Lung (tissue), 12 donors: Measurements from ENCODE around the gene EVI2B. TPM values are rescaled to one million over a fixed set of nuclear protein-coding genes. Genes with fewer than 3 reads are reported as not detected.
A peak's percentile ranks its signal among the peaks of the same experiment; 100 is the strongest.
"Not testable (repeated sequence)": the region's sequence is repeated elsewhere in the genome, so short reads cannot be mapped to it uniquely, and the experiment has no call there.

Source experiments
- ATAC-seq: fragments of 200-7000 bp; cut with Tn5 transposase; one replicate; pipeline ENCODE4 v1.9.1; 2020; ENCODE audit warnings: moderate number of reproducible peaks; ENCODE audit not compliant: insufficient read depth, low FRiP score
- DNase-seq, 3 donors: peaks; one replicate each; pipeline ENCODE4 v3.0.0-alpha.2; 2013 to 2017
- H3K27ac ChIP-seq, 2 donors: one replicate each; pipeline ENCODE4 v1.5.1; 2013; ENCODE audit warnings: mild to moderate bottlenecking in 2 of 2, moderate library complexity in 2 of 2, control low read depth in 1 of 2, inconsistent platforms in 1 of 2, low read depth in 1 of 2, low read length in 1 of 2
- H3K27me3 ChIP-seq, 3 donors: one replicate each; pipeline ENCODE4 v1.5.1; 2013; ENCODE audit warnings: low read length in 2 of 3; ENCODE audit not compliant: control insufficient read depth in 3 of 3, insufficient read depth in 3 of 3
- H3K36me3 ChIP-seq, 4 donors: one replicate each; pipeline ENCODE4 v1.5.1; 2013; ENCODE audit warnings: low read length in 4 of 4, mild to moderate bottlenecking in 1 of 4, moderate library complexity in 1 of 4; ENCODE audit not compliant: control insufficient read depth in 4 of 4, insufficient read depth in 4 of 4
- H3K4me1 ChIP-seq, 5 donors: one replicate each; pipeline ENCODE4 v1.5.1; 2013; ENCODE audit warnings: low read length in 5 of 5, mild to moderate bottlenecking in 2 of 5, moderate library complexity in 1 of 5; ENCODE audit not compliant: control insufficient read depth in 5 of 5, insufficient read depth in 5 of 5
- H3K4me3 ChIP-seq: one replicate; pipeline ENCODE4 v1.5.1; 2013; ENCODE audit warnings: mild to moderate bottlenecking, control low read depth, moderate library complexity
- H3K9ac ChIP-seq, 2 donors: one replicate each; pipeline ENCODE4 v1.5.1; 2013; ENCODE audit warnings: low read length in 2 of 2, control low read depth in 1 of 2; ENCODE audit not compliant: insufficient read depth in 1 of 2
- H3K9me3 ChIP-seq, 4 donors: one replicate each; pipeline ENCODE4 v1.5.1; 2013; ENCODE audit warnings: low read length in 3 of 4, mild to moderate bottlenecking in 1 of 4, moderate library complexity in 1 of 4; ENCODE audit not compliant: control insufficient read depth in 4 of 4, insufficient read depth in 3 of 4
- WGBS, 2 donors: extraction: QIAGEN DNeasy Blood & Tissue Kit; methylation state at CpG; one replicate each; pipeline ENCODE4 v1.1.7; 2013; 5-methylcytosine and 5-hydroxymethylcytosine counted together
- polyA plus RNA-seq, 2 donors: library from polyadenylated mRNA; stranded (reverse); fragments of 200-250 nt; gene quantifications; one replicate each; pipeline ENCODE4 v1.2.1, GENCODE V29; 2013
- total RNA-seq, 2 donors: library from RNA; depleted of rRNA in 1 of 2; stranded (reverse); fragments of >200 nt in 1 of 2; gene quantifications; one replicate each; pipeline ENCODE4 v1.2.1, GENCODE V29; 2014 to 2021
- TF ChIP-seq, protein P1 (sequence below): IDR thresholded peaks from 2 replicates; pipeline ENCODE4 v1.5.1; 2012; ENCODE audit warnings: mild to moderate bottlenecking; ENCODE audit errors: control extremely low read depth, extremely low read depth
- donor health status: control.
- donor health status: control.
- donor health status: Bipolar disorder and iron deficiency.
- donor health status: healthy.
- donor health status: DM: yes; HTN: yes; CAD: no.

EVI2B gene
- total and polyA plus RNA-seq, 4 donors: 8.1 to 86.9 (median 27.9) TPM

DNA sequence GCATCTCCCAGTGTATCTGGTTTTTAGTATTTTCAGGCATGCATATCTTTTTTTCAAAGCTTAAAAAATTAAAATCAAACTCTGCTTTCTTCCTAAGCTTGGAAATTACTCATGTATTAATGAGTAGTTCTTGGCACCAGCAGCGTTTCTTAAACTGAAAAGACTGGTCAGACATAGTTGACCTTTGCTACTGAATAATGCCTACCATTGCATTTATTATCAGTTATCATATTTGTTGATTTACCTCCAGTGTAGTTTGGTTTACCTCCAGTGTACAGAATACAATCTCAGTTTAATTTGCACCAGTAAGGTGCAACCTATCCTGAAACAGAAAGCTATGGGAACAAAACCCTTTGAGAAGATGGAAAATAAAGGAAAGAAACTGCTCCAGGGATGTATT lies 42.1 kb upstream of the EVI2B start:
- peaks cover 4 to 20% (median 14%) of the 10 kb centered on the region in 4 donors for H3K36me3 ChIP-seq
- no peak overlapping the region for H3K9ac ChIP-seq
- no peak overlapping the region for H3K4me3 ChIP-seq
- no peaks in the 10 kb centered on the region for H3K27me3 ChIP-seq
- peaks cover 0 to 34% (median 3%) of the 10 kb centered on the region in 5 donors for H3K4me1 ChIP-seq
- DNase-seq (no peak), ATAC-seq (no peak)
- TF ChIP-seq, protein P1, sequence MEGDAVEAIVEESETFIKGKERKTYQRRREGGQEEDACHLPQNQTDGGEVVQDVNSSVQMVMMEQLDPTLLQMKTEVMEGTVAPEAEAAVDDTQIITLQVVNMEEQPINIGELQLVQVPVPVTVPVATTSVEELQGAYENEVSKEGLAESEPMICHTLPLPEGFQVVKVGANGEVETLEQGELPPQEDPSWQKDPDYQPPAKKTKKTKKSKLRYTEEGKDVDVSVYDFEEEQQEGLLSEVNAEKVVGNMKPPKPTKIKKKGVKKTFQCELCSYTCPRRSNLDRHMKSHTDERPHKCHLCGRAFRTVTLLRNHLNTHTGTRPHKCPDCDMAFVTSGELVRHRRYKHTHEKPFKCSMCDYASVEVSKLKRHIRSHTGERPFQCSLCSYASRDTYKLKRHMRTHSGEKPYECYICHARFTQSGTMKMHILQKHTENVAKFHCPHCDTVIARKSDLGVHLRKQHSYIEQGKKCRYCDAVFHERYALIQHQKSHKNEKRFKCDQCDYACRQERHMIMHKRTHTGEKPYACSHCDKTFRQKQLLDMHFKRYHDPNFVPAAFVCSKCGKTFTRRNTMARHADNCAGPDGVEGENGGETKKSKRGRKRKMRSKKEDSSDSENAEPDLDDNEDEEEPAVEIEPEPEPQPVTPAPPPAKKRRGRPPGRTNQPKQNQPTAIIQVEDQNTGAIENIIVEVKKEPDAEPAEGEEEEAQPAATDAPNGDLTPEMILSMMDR: no peak
- 75 to 83% methylated on average over 1 of the region's 1 CpG for WGBS, 2 donors
- H3K9me3 ChIP-seq: no peaks in the 10 kb centered on the region
- no peak overlapping the region for H3K27ac ChIP-seq

DNA sequence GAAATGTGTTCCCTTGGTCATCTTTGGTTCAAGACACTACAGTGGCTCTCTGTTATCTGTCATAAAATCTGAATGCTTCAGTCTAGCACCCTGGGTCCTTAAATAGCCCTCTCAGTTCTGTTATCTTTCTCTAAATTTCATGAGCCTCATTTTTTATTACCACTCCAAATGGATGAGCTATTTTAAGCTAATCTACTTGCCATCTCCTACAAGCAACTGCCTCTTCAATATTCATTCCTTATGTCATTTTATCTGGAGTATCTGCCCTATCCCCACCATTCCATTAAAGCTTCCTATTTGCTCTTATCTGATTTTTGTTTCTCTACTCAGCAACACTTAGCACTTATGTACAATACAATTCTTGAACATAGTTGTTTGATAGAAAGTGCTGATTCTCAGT lies 35.6 kb upstream of the EVI2B start:
- Histone ChIP-seq H3K36me3 (peaks cover 4 to 20% (median 13%) of the 10 kb centered on the region in 4 donors), H3K27me3 (no peaks in the 10 kb centered on the region), H3K9me3 (no peaks in the 10 kb centered on the region), H3K9ac (no peak overlapping the region), H3K4me1 (no peaks in the 10 kb centered on the region), H3K4me3 (no peak overlapping the region), H3K27ac (no peak overlapping the region)
- ATAC-seq (no peak), DNase-seq (no peak)
- TF ChIP-seq, protein P1: no peak

DNA sequence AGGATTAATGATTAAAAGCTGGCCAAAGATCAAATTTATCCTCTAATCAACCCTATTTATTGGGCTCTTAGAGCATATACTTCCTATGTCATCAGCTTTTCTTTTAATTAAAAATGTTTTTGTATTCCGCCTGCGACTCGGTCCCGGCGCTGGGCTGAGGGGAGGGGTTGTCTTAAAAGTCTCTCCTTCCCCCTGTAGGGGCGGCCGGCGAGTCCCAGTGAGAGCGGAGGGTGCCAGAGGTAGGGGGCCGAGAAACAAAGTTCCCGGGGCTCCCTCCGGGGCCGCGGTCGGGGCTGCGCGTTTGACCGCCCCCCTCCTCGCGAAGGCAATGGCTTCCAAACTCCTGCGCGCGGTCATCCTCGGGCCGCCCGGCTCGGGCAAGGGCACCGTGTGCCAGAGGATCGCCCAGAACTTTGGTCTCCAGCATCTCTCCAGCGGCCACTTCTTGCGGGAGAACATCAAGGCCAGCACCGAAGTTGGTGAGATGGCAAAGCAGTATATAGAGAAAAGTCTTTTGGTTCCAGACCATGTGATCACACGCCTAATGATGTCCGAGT lies 31.4 kb upstream of the EVI2B start:
- not testable (repeated sequence) for H3K9ac ChIP-seq, ATAC-seq, H3K9me3 ChIP-seq, H3K4me1 ChIP-seq, H3K27me3 ChIP-seq, H3K4me3 ChIP-seq, H3K27ac ChIP-seq, DNase-seq
- H3K36me3 ChIP-seq: peaks cover 3 to 15% (median 12%) of the 10 kb centered on the region in 4 donors
- 92 to 95% methylated on average over 15 to 20 of the region's 34 CpGs for WGBS, 2 donors

DNA sequence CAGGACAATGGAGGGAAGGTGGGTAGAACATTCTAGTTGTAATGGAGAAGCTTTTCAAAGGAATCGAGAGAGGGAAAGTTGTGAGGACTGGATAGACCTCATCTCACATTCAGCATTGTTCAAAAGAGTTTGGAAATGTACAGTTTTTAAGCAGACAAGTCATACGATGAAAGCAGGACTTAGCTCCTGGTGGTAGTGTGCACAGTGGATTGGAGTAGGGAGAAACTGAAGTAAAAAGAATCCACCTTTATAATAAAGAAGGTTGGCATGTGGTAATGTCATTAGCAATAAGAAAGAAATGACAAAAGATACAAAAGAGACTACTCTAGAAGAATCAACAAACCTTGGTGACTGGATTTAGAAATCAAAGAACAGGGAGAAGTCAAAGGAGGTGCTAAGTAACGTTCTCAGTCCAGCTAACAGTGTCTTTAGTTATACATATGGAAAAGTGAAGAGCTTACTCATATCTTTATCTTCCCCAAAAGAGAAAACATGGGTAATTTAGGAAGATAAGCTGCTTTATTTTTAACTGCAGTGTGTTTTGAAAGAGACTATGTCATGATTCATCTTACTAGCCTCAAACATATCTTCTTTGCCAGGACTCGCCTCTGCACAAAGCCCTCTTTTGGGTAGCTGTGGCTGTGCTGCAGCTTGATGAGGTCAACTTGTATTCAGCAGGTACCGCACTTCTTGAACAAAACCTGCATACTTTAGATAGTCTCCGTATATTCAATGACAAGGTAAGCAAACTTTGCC lies 26.2 kb upstream of the EVI2B start:
- H3K9me3 ChIP-seq: no peaks in the 10 kb centered on the region
- H3K36me3 ChIP-seq: peaks cover 5 to 23% (median 12%) of the 10 kb centered on the region in 4 donors
- no peak overlapping the region for H3K9ac ChIP-seq
- H3K27me3 ChIP-seq: no peaks in the 10 kb centered on the region
- no peaks in the 10 kb centered on the region for H3K4me1 ChIP-seq
- ATAC-seq (no peak), DNase-seq (no peak)
- peak overlapping the region in 1 of 2 donors; percentile 33 for H3K27ac ChIP-seq
- 84 to 89% methylated on average over 6 of the region's 6 CpGs for WGBS, 2 donors
- no peak overlapping the region for H3K4me3 ChIP-seq
- TF ChIP-seq, protein P1: no peak
